GM21737 (cell line): ENCODE measurements around the gene ACY1.
"Not testable (repeated sequence)": the region's sequence is repeated elsewhere in the genome, so short reads cannot be mapped to it uniquely, and the experiment has no call there.

Experiments used
- ATAC-seq: cut with Tn5 transposase; IDR thresholded peaks from one replicate; pipeline ENCODE4 v1.9.1; 2021; ENCODE audit warnings: mild to moderate bottlenecking, moderate library complexity; ENCODE audit not compliant: unreplicated experiment

ACY1 gene

DNA sequence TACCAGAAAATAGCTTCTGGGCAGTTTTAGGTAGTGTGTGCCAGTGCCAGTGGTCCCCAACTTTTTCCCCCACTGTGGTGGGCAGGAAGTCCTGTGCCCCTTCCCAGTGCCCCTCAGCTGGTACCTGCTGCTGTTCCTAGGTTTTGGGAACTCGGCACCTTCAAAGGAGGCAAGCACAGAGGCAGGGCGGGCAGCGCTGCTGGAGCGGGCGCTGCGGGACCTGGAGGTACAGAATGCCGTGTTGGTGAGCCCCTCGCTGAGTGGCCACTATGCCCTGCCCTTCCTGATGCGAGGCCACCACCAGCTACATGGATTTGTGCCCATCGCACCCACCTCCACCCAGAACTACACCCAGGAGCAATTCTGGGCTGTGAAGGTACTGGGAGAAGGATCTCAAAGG lies 3.1 kb upstream of the ACY1 start:
- no peak for ATAC-seq

DNA sequence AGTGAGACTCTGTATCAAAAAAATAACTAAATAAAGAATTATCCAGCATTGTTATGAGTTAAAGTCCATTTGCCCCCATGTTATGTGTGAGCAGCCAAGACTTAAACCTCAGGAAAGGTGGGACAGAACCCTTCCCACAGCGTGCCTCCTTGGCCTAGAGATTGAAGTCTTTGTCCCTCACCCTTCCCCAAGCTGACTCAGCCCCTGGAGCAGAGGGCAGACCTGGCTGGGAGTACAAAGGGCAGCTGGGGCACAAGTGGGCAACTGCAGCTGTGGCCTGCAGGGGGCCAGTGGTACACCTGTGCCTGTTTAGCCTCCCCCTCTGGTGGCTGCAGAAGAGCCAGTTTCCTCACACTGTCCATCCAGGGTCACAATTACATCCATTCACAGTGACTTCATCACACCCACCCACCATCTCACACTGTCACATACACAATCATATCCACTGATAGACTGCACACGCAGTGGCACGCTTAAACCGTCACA lies 940 bp upstream of the ACY1 start:
- peak; percentile 49 for ATAC-seq

DNA sequence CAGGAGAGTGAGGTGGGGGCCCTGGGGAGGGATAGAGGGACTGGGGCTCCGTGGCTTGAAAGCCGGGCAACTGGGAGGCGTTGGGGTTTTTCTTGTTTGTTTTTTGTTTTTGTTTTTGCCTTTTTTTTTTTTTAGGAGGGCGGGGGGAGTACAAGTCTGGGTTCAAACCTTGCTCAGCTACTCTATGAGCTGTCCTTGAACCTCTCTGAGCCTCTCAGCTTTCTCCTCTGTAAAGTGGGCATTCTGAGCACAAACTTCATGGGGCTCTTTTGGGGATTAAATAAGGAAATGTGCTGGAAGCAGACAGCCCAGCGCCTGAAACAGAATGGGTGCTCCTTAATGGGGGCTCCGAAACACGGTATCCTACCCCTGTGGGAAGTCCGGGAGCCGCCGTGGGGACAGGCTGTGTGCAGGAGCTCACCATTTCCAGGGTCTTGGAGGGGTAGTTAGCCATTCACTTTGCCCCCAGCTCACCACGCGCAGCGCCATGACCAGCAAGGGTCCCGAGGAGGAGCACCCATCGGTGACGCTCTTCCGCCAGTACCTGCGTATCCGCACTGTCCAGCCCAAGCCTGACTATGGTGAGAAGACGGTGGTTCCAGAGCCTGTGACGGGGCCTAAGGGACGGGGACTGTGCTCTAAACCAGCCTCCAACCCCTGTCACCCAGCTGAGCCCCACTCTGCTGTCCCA lies 388 bp downstream of the ACY1 start:
- ATAC-seq = no peak

DNA sequence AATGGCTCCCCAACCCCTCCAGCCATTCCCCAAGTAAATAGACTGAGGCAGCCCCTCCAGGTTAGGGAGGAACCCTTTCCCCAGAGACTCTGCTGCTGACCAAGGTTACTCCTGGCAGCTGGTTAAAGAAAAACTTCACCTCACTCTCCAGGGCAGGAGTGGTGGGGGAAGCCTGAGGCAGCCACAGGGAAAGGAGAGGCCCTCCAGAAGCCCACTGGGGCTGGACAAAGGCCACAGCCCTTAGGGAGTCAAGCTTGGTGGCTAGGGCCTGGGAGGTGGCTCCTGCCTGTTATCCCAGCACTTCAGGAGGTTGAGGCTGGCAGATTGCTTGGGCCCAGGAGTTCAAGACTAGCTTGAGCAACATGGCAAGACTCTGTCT lies 923 bp downstream of the ACY1 start:
- no peak for ATAC-seq

DNA sequence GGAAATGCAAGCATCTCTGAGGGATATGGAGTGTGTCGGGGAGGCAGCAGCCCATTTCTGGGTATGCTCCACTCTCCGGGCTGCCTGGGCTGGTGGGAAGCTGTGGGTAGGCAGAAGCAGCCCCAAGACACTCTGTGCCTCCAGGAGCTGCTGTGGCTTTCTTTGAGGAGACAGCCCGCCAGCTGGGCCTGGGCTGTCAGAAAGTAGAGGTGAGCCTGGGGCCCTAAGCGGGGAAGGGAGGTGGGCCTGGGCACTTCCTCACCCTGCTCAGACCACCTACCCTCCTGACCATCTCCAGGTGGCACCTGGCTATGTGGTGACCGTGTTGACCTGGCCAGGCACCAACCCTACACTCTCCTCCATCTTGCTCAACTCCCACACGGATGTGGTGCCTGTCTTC lies 1.7 kb downstream of the ACY1 start:
- ATAC-seq = no peak

DNA sequence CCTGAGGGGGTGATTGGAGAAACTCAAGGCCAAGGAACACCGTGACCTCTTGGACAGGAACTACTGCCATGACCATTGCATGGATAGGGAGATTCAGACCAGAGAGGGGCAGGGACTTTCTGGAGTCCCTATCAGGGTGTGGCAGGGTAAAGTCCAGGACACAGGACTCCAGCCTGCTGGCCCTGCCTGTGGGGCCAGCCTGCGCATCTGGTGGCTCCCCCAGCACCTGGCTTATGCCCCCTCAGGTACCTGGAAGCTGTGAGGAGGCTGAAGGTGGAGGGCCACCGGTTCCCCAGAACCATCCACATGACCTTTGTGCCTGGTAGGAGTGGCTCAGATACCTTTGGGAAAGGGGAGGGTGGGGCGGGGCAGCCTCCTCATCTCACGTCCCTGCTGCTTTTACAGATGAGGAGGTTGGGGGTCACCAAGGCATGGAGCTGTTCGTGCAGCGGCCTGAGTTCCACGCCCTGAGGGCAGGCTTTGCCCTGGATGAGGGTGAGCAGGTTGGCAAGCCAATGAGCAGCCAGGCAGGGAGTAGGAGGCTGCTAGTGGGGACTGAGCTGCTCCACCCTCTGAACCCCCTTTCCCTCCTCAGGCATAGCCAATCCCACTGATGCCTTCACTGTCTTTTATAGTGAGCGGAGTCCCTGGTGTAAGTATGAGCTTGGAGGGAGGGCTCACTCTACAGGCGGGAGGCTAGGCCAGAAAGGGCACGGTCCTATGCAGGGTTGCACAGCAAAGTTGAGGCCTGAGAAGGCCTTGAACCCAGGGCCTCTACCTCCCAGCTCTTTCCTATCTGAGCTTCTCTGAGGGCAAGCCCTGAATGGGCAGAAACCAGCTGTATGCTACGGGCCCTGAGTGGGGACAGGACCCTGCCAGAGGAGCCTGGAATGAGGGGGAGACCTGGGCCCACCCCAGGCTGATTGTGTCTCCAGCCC lies 2.9 kb downstream of the ACY1 start:
- no peak for ATAC-seq

DNA sequence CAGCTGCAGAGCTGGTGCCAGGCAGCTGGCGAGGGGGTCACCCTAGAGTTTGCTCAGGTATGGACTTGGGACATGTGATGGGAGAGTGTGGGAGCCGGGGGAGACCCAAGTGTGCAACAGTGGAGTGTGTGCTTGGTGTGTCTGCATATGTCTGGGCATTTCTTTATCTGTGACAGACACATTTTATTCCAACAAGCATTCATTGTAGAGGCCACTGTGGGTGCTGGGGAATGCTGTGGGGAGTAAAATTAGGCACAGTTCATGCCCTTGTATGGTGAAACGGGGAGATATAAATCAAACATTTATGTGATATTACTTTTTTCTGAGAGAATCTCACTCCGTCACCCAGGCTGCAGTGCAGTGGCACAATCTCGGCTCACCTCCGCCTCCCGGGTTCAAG lies 4.2 kb downstream of the ACY1 start:
- ATAC-seq = no peak

DNA sequence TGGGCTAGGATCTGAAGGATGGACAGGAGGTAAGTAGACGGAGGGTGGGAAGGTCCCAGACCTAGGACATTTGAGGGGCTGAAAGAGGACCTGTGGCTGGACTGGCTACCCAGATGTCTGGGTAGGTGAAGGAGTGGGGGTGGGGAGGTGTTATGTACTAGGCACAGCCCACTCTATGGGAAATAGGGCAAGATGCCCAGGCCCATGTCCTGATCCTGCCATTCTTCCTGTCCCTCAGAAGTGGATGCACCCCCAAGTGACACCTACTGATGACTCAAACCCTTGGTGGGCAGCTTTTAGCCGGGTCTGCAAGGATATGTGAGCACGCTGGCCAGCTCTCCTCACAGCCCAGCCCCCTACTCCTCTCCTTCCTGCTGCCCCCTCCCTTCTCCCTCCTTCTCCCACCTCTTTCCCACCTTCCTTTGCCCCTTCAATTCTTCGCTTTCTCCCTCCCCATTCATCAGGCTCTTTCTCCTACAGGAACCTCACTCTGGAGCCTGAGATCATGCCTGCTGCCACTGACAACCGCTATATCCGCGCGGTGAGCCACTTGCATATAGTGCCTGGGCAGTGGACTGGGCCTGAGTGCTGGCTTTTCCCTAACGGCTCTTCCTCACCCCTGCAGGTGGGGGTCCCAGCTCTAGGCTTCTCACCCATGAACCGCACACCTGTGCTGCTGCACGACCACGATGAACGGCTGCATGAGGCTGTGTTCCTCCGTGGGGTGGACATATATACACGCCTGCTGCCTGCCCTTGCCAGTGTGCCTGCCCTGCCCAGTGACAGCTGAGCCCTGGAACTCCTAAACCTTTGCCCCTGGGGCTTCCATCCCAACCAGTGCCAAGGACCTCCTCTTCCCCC lies 5.2 kb downstream of the ACY1 start:
- ATAC-seq = no peak

DNA sequence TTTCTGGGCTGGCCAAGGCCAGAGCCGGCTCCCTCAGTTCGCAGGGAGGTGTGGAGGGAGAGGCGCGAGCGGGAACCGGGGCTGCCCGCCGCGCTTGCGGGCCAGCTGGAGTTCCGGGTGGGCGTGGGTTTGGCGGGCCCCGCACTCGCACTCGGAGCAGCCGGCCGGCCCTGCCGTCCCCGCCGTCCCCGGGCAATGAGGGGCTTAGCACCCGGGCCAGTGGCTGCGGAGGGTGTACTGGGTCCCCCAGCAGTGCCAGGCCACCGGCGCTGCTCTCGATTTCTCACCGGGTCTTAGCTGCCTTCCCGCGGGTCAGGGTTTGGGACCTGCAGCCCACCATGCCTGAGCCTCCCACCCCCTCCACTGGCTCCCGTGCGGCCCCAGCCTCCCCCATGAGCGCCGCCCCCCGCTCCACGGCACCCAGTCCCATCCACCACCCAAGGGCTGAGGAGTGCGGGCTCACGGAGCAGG lies 7.2 kb downstream of the ACY1 start:
- ATAC-seq = not testable (repeated sequence)

DNA sequence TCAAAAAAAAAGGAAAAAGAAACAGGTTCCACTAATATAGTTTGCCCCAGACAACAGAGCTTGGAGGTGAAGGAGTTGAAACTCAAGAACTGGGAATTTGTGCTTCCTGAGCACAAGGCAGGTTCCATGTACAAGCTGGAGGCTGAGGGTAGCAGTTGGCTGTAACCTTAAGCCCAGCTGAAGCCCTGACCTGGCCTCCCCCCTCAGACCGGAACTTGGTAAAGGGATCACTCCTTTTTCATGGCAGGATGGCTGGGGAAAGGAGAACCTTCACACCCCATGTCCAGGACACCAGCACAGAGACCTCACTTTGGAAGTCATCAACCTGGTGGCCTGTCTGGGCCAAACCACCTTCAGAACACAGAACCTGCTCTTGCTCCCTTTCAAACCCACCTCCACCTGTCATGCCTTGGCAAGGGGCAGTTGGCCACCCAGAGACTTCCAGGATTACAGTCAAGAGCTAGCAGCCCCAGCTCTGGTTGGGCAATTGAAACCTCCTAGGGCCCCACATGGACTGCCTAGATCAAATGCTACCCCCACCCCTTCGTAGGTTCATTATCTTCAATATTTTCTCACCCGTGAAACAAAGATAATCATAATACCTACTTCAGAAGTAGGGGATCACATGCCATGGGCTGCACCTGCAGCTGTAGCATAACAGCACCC lies 8.8 kb downstream of the ACY1 start:
- no peak for ATAC-seq

DNA sequence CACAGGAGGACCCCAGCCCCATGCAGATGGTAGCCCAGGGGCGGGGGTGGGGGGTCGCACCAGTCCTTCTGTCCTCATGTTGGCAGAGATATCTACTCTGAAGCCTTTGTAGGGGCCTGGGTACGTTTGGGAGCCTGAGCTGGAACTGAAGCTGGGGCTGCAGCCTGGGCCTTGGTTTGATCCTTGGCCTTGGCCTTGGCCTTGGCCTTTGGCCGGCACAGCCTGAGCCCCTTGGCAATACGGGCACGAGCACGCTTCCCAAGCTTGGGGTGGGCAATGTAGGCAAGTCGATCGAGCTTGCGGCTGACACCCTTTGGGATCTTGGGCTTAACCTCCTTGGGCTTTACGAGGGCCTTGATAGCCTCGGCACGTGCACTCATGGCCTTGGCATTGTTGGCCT lies 10.3 kb downstream of the ACY1 start:
- ATAC-seq = not testable (repeated sequence)

DNA sequence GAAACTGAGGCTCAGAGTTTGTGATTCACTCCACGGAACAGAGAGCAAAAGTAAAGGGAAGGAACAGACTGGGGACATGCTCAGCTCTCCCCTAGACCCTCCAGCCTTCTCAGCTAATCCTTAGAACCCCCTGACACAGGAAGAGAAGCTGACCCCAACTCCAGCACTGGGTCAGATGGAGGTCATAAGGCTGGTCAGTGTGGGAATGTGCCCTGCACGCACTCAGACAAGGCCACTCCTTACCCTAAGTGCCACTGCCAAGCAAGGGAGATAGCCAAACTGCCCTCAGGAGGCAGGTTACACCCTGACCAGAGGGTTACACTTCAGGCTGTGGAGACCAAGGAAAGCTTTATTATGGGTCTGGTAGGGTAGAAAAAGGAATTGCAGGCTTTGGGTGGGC lies 11.2 kb downstream of the ACY1 start:
- ATAC-seq = no peak

DNA sequence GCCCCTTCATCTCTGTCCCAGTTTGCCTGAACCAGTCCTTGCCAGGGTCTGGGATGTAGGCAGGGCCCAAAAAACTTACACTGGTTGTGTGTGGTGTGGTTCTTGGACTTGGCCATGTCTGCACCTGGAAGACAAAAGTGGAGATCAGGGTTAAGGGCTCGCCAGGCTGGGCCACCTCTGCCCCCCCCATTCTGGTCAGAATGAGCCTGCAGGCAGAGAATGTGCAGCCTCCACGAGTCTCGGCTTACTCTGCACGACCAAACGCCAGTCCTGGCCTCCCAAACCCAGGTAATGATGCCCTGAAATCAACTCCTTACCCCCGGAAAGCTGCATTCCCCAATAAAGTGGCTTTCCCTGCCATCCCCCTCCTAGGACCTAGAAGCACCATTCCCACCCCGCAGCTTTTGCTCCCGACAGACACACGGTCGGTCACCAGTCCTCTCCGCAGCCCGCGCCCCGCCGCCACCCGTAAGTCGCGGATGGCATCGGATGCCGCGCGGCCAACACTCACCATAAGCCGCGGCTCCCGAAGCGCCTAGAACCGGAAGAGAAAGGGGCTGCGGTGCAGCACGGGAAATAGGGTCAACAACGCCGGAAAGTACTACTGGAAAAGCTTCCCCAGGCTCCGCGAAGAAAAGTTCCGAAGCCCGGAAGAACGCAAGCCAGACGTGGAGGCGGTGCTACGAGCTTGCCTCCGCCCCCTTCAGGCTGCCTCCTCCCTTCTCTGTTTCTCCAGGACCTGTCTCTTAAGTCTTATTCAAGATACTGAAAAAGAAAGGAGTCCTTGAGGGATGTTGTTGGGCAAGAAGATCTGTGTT lies 12.2 kb downstream of the ACY1 start, which contains the start of gene RPL29:
TSS of gene RPL29 (minus strand) at position 550 of the 818 bp plus-strand sequence. CDS start at position 116, 434 bp downstream.
- ATAC-seq = peak; percentile 83

DNA sequence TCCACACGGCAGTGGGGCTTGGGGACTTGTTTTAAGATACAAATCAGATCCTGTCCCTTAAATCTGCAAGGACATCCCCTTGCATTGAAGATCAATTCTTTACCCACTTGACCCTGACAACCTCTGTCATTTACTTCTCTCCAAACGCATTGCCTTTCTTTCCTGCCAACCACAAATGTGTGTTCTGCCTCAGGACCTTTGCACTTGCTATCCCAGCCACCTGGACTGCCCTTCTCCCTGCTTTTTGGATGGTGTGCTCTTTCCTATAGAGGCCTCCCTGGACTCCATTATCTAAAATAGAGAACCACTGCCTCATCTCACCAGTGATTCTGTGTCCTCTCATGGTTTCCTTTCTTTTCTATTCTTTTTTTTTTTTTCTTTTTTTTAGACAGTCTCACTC lies 13.8 kb downstream of the ACY1 start:
- no peak for ATAC-seq

DNA sequence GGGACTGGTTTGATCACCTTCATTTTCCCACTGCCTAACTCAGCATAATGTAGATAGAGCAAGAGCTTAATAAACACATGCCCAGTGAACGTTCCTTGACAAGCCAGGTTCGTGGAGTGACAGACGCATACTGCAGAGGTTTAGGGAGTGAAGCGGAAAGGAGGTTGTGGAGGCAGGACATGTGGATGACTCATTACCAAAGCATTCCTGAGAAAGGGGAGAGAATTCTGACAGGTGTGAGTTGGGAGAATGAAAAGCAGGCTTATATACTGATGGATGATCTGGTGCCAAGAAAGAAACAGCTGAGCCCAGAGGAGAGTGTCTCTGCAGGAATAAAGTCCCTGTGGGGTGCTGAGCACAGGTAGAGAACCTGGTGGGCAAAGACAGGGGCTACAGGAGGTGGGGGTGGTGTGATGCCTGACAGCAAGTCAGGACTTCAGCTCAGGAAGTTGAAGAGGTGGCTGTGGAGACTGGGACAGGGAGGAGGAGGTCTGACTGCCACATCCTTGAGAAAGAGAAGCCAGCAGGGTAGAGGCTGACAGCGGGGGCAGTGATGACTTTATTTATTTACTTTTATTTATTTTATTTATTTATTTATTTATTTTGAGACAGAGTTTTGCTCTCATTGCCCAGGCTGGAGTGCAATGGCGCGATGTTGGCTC lies 14.7 kb downstream of the ACY1 start:
- no peak for ATAC-seq

DNA sequence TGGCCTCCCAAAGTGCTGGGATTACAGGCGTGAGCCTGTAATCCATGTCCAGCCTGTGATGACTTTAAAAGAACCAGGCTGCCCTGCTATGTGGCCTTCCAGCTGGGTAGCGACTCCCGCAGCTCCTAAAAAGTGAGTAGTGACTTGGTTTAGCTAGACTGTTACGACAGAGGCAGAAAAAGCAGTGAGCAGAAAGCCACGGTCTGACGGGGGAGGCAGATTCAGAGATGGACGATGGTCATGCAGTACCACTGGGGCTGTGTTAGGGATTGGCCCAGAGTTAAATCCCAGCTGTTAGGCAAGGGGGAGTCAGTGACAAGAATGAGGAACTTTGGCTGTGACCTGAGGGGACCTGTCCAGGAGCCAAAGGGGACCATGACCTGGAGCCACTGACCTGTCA lies 15.4 kb downstream of the ACY1 start:
- ATAC-seq = no peak

DNA sequence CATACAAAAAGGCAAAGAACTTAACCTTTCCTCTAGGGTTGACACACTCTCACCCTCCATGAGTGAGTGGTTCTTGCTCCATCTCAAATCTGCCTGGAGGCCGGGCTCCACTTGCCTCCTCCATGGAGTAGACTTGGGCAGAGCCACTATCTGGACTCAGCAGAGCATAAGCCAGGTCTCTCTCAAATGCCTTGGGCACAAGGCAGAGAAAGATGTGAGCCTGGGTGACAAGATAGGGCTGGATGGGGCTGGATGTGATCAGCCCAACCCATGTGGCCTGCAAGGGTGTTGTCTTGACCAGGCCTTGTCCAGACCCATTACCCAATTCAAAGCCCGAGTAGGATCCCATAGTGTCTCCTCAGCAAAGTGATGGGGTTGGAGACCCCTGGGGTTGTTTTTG lies 16.5 kb downstream of the ACY1 start:
- ATAC-seq = no peak

DNA sequence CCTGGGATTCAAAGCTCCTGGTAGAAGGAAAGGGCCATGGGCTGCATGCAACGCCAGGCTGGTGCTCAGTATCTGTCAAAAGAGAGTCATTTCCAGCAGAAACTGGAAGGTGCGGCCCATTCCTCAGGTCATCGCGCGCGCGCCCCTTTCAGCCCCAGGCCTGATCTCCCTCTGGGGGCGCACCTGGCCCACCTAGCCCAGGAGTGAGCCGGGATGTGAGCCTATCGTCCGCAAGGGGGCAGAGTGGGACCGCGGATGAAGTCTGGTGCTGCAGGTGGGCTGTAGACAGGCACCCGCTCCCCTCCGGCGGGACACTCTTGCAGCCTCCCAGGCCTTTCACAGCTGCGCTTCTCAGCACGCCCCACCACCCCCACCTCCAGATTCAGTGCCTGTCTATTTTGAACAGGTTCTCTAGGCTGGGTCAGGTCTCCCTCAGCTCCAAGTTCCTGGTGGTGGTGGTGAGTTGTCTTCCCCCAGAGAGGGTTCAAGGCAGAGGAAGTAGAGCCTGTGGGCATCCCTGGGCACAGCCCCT lies 18.2 kb downstream of the ACY1 start:
- peak; percentile 73 for ATAC-seq

DNA sequence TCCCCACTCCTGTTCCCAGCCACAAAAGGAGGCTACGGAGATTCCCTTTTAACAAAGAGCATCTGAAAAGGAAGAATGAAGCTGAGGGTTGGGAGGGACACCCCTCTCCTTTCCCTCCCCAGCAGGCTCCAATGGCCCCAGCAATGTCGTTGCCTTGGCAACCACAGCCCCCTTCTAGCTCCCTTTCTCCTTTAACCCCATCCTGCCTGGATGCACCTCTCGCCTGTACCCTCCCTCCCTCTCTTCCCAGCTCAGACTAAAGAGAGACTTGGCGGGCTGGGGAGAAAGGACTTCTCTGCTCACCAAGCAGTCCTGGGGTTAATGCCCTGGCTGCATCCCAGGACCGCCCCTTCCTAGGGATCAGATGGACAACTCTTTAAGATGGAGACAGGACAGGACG lies 19.4 kb downstream of the ACY1 start:
- no peak for ATAC-seq
